Neutrophil (primary cell): Measurements from ENCODE around the gene HVCN1.

Experiments
- H3K27ac ChIP-seq: fragments of 200-600 bp; sonication (generic); 2 replicates; pipeline ENCODE4 v1.5.1; 2016; ENCODE audit warnings: mild to moderate bottlenecking, moderate library complexity
- H3K27me3 ChIP-seq: fragments of 200-600 bp; sonication (generic); 2 replicates; pipeline ENCODE4 v1.6.0; 2016; ENCODE audit warnings: mild to moderate bottlenecking
- H3K36me3 ChIP-seq: fragments of 200-600 bp; sonication (generic); 2 replicates; pipeline ENCODE4 v1.5.1; 2017
- H3K4me1 ChIP-seq, 2 experiments: fragments of 200-600 bp in 1 of 2; sonication (generic) in 1 of 2; 1 replicate in 1 of 2; 2 replicates in 1 of 2; pipeline versions ENCODE4 v1.5.1 to v1.6.1; 2013 to 2016; ENCODE audit warnings: low read depth in 1 of 2, low read length in 1 of 2, mild to moderate bottlenecking in 1 of 2, moderate library complexity in 1 of 2; ENCODE audit not compliant: control insufficient read depth in 1 of 2, insufficient read depth in 1 of 2
- H3K4me3 ChIP-seq, 2 experiments: fragments of 200-600 bp in 1 of 2; sonication (generic) in 1 of 2; 1 replicate in 1 of 2; 2 replicates in 1 of 2; pipeline ENCODE4 v1.5.1; 2013 to 2016; ENCODE audit warnings: low read depth in 1 of 2, low read length in 1 of 2, mild to moderate bottlenecking in 1 of 2, moderate library complexity in 1 of 2
- H3K9me3 ChIP-seq: fragments of 200-600 bp; sonication (generic); 2 replicates; pipeline ENCODE4 v1.5.1; 2016
- TF ChIP-seq, protein P1 (sequence below): fragments of 200-600 bp; sonication (generic); IDR thresholded peaks from 2 replicates; pipeline ENCODE4 v1.5.1; 2016; ENCODE audit warnings: antibody characterized with exemption

The HVCN1 gene

DNA sequence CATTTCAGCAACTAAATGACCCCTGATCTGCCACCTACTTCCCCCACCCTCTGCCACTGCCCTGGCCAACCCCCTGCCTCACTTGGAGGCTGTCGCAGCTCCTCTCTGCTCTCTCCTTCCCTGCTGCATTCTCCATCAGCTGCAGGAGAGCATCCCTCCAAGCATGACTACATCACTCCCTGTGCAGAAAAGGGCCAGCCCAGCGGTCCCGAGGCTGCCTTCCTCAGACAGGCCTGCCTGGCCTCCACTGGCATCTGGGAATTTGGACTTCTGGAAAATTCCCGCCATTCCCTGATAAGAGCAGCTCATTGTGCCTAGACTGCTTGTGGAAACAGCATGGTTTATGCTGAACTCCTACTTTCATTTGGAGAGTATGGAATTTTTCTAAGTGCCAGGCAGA lies 12.7 kb downstream of the HVCN1 start:
- no peaks in the 10 kb centered on the region for H3K9me3 ChIP-seq
- peaks cover 21 to 28% of the 10 kb centered on the region in 2 experiments for H3K4me1 ChIP-seq
- H3K27me3 ChIP-seq = no peaks in the 10 kb centered on the region
- TF ChIP-seq, protein P1, sequence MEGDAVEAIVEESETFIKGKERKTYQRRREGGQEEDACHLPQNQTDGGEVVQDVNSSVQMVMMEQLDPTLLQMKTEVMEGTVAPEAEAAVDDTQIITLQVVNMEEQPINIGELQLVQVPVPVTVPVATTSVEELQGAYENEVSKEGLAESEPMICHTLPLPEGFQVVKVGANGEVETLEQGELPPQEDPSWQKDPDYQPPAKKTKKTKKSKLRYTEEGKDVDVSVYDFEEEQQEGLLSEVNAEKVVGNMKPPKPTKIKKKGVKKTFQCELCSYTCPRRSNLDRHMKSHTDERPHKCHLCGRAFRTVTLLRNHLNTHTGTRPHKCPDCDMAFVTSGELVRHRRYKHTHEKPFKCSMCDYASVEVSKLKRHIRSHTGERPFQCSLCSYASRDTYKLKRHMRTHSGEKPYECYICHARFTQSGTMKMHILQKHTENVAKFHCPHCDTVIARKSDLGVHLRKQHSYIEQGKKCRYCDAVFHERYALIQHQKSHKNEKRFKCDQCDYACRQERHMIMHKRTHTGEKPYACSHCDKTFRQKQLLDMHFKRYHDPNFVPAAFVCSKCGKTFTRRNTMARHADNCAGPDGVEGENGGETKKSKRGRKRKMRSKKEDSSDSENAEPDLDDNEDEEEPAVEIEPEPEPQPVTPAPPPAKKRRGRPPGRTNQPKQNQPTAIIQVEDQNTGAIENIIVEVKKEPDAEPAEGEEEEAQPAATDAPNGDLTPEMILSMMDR = no peak
- no peak overlapping the region for H3K4me3 ChIP-seq
- H3K36me3 ChIP-seq = peaks cover 32% of the 10 kb centered on the region
- peak overlapping the region; percentile 30 for H3K27ac ChIP-seq

DNA sequence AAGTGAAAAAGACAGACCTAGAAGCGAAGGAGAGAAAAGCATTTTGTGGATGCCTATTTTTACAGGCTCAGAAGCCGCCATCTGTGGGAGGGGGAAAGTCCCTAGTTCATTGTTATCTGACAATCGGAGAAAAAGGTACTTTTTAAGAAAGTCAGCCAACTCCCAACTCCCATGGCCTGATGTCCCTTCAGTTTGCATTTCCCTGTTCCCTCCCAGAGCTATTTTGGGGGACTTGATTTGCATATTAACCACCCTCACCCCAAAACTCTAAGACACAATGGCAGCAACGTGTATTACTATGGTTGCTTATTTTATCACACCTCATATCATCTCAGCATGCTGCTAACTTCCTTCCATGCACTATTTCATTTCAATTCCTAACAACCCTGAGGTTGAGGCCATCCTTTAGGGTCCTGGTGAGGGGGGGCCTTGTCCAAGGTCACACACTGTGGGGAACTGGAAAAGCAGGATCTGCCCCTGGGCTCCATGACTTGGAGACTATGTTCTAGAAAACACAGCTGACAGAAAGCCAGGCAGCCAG lies 18.7 kb downstream of the HVCN1 start:
- Histone ChIP-seq H3K4me3 (no peak overlapping the region), H3K36me3 (peaks cover 37% of the 10 kb centered on the region), H3K27ac (no peak overlapping the region), H3K4me1 (no peaks in the 10 kb centered on the region), H3K27me3 (no peaks in the 10 kb centered on the region), H3K9me3 (no peaks in the 10 kb centered on the region)
- TF ChIP-seq, protein P1 = no peak

DNA sequence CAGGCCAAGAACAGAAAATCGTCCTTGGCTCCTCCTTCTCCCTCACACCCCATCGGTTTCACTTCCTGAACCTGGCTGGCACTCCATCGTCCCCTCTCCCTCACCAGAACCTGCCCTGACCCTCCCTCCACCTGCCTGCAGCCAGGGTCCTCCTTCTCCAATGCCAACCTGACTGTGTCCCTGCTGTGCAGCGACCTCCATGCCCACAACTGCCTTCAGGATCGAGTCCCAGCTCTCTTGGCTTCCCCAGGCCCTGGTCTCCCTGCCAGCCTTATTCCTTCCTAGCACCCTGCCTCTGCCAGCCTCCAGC lies 19.8 kb downstream of the HVCN1 start:
- TF ChIP-seq, protein P1 = no peak
- no peaks in the 10 kb centered on the region for H3K4me1 ChIP-seq
- no peak overlapping the region for H3K4me3 ChIP-seq
- no peak overlapping the region for H3K27ac ChIP-seq
- no peaks in the 10 kb centered on the region for H3K27me3 ChIP-seq
- H3K36me3 ChIP-seq = peaks cover 37% of the 10 kb centered on the region
- no peaks in the 10 kb centered on the region for H3K9me3 ChIP-seq

DNA sequence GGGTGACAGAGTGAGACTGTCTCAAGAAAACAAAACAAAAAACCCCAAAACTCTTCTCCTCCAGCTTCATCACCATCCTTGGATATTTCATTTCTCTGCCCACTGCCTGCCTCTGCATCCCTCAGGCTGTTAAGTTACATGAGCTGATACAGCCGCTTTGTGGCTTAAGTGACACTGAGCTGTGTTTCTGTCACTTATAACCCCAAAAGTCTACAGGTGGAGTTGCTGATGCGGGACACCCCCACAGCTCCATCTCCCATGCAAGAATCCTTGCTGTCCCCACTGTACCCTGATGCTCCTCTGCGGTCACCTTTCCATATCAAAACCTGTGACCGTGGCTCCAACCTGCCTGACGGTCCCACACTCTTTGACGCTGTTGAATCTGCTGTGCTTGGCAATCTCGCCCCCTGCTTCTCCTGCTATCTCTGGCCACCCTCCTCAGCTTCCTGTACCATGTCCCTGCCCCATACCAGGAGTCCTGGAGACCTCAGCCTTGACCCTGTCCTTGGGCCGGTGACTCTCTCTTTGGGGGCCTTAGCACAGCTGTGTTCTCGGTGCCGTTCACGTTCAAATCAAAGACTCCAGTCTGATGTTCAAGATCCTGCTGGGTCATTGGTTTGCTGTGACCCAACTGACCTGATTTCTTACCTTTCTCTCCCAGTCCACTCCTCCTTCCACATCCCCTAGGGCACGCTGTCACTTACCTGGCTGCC lies 20.3 kb downstream of the HVCN1 start:
- Histone ChIP-seq H3K4me3 (no peak overlapping the region), H3K4me1 (no peaks in the 10 kb centered on the region), H3K27ac (no peak overlapping the region)

DNA sequence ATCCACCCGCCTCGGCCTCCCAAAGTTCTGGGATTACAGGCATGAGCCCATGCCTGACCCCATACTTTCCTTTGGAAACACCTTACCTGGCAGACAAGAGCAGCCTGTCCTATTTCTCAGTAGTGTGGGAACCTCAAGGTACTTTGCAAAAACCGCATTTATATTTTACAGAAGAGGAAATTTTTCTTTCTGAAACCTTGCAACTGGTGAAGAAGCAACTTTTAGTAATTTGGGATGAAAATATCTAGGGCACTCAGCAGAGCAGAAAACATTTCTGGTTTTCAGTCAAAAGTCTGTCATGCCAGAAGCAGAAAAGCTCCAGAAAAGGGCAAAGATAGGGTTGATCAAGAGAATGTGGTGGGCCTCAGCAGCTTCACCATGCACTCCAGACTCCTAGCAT lies 21.2 kb downstream of the HVCN1 start:
- no peak overlapping the region for H3K4me3 ChIP-seq
- no peaks in the 10 kb centered on the region for H3K9me3 ChIP-seq
- peak overlapping the region; percentile 13 for H3K27ac ChIP-seq
- TF ChIP-seq, protein P1 = no peak
- no peaks in the 10 kb centered on the region for H3K27me3 ChIP-seq
- H3K4me1 ChIP-seq = no peaks in the 10 kb centered on the region
- peaks cover 30% of the 10 kb centered on the region for H3K36me3 ChIP-seq

More for the DNA sequence above, 20.3 kb downstream of the HVCN1 start:
- peaks cover 32% of the 10 kb centered on the region for H3K36me3 ChIP-seq
- H3K27me3 ChIP-seq = no peaks in the 10 kb centered on the region
- no peaks in the 10 kb centered on the region for H3K9me3 ChIP-seq
- TF ChIP-seq, protein P1 = no peak
